ES-I3 (cell line): ENCODE results near the gene RIC8A.
A peak's percentile ranks its signal among the peaks of the same experiment; 100 is the strongest.

ENCODE experiments used
- H3K36me3 ChIP-seq: 2 replicates; pipeline ENCODE4 v1.6.1; 2013; ENCODE audit warnings: mild to moderate bottlenecking, low read length, control low read depth, moderate library complexity; ENCODE audit not compliant: insufficient read depth
- H3K4me1 ChIP-seq: 2 replicates; pipeline ENCODE4 v1.6.1; 2013; ENCODE audit warnings: mild to moderate bottlenecking, control low read depth, low read length; ENCODE audit not compliant: insufficient read depth
- H3K9ac ChIP-seq: 2 replicates; pipeline ENCODE4 v1.6.1; 2013; ENCODE audit warnings: low read depth, mild to moderate bottlenecking, low read length, moderate library complexity
- H3K9me3 ChIP-seq: 2 replicates; pipeline ENCODE4 v1.6.1; 2013; ENCODE audit warnings: mild to moderate bottlenecking, low read length, moderate library complexity; ENCODE audit not compliant: control insufficient read depth, insufficient read depth

The RIC8A gene

DNA sequence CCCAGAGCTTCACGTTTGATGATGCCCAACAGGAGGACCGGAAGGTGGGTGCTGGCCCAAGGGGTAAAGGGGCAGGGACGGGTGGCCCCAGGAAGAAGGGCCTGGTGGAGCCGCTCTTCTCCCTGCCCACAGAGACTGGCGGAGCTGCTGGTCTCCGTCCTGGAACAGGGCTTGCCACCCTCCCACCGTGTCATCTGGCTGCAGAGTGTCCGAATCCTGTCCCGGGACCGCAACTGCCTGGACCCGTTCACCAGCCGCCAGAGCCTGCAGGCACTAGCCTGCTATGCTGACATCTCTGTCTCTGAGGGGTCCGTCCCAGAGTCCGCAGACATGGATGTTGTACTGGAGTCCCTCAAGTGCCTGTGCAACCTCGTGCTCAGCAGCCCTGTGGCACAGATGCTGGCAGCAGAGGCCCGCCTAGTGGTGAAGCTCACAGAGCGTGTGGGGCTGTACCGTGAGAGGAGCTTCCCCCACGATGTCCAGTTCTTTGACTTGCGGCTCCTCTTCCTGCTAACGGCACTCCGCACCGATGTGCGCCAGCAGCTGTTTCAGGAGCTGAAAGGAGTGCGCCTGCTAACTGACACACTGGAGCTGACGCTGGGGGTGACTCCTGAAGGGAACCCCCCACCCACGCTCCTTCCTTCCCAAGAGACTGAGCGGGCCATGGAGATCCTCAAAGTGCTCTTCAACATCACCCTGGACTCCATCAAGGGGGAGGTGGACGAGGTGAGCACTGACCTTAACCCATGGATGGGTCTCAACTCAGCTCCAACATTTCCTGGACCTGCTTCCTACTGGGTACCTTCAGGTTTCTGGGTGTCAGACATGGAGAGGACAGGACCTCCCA lies 2.0 kb downstream of the RIC8A start:
- Histone ChIP-seq H3K9ac (peak overlapping the region; percentile 74), H3K36me3 (peaks cover 28% of the 10 kb centered on the region), H3K9me3 (no peaks in the 10 kb centered on the region), H3K4me1 (peaks cover 13% of the 10 kb centered on the region; the same call in 1 of the 2 replicates)

DNA sequence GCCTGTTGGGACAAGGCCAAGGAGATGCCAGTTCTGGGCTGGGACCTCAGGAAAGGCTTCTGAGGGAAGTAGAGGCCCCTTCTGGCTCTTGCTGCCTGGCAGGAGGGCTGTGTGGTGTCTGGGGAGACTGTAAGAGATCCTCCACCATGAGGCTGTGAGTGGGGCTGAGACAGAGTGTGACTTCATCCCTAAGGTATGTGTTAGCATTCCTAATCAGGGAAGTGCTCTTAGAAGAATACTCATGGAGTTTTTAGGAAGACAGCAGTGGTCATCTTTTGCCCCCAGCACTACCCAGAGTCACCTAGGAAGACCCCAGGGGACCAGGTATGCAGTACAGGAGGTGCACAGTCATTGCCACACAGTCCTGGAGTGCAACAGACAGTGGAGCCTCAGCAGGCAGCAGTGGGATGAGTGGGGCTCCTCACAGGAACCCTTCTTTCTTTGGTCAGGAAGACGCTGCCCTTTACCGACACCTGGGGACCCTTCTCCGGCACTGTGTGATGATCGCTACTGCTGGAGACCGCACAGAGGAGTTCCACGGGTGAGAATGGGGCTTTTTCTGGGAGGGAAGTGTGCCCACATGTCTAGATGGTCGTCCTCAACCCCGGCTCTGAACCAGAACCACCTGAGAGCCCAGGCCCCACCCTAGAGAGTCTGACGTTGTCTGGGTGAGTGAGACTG lies 2.8 kb downstream of the RIC8A start:
- H3K9ac ChIP-seq, result no peak overlapping the region
- H3K9me3 ChIP-seq, result no peaks in the 10 kb centered on the region
- peaks cover 13% of the 10 kb centered on the region; the same call in 1 of the 2 replicates for H3K4me1 ChIP-seq
- H3K36me3 ChIP-seq, result peaks cover 30% of the 10 kb centered on the region

DNA sequence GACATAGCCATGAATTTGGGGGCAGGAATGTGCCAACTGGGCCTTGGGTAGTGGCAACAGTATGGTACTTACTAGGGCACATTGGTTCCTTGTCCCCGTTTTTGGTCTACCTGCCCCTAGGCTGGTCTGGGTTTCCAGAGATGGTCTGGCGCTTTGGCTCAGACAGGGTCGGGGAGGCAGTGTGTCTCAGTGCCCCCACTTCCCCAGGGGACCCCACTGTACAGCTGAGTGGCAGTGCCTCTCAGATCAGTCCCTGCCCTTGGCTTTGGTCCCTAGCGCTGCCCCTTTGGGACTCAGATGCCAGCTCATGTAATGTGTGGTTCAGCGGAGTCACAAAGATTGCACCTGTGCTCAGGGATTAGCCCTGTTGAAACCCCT lies 3.3 kb downstream of the RIC8A start:
- Histone ChIP-seq H3K4me1 (peaks cover 13% of the 10 kb centered on the region; the same call in 1 of the 2 replicates), H3K9me3 (no peaks in the 10 kb centered on the region), H3K9ac (no peak overlapping the region), H3K36me3 (peaks cover 30% of the 10 kb centered on the region)

DNA sequence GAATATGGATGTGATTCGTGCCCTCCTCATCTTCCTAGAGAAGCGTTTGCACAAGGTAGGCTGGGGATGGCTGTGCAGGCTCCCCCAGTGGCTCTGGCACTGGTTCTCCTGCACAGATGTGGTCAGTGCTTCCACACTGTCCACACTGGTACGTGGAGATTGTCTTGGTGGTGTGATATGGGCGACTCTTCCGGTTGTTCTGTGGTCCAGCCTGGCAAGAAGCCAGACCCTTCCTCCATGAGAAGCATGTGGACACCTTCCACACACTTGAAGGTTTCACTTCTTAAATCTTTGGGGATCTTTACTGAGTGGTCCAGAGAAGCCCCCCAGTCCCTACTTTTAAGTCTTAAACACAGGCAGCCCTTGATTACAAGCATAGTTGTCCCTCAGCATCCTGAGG lies 3.8 kb downstream of the RIC8A start:
- Histone ChIP-seq H3K4me1 (peaks cover 13% of the 10 kb centered on the region; the same call in 1 of the 2 replicates), H3K36me3 (peaks cover 30% of the 10 kb centered on the region), H3K9ac (no peak overlapping the region), H3K9me3 (no peaks in the 10 kb centered on the region)

DNA sequence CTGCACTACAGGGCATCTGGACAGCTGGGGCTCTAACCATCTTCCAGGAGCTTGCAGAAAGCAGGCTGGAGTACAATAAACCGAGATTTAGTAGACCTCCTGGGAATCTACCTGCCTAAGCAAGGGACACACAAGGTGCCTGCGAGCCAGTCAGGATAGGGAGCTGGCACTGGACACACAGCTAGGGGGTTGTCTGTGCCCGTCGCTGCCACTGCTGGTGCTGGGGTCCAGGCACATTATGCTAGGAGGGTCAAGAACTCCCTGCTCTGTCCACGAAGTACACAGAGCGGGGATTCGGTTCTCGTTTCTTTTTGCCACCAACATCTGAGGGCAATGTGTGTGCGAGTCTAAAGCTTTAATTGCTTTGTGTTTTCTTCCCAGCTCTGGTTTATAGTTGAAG lies 4.2 kb downstream of the RIC8A start:
- no peak overlapping the region for H3K9ac ChIP-seq
- H3K36me3 ChIP-seq, result peaks cover 30% of the 10 kb centered on the region

DNA sequence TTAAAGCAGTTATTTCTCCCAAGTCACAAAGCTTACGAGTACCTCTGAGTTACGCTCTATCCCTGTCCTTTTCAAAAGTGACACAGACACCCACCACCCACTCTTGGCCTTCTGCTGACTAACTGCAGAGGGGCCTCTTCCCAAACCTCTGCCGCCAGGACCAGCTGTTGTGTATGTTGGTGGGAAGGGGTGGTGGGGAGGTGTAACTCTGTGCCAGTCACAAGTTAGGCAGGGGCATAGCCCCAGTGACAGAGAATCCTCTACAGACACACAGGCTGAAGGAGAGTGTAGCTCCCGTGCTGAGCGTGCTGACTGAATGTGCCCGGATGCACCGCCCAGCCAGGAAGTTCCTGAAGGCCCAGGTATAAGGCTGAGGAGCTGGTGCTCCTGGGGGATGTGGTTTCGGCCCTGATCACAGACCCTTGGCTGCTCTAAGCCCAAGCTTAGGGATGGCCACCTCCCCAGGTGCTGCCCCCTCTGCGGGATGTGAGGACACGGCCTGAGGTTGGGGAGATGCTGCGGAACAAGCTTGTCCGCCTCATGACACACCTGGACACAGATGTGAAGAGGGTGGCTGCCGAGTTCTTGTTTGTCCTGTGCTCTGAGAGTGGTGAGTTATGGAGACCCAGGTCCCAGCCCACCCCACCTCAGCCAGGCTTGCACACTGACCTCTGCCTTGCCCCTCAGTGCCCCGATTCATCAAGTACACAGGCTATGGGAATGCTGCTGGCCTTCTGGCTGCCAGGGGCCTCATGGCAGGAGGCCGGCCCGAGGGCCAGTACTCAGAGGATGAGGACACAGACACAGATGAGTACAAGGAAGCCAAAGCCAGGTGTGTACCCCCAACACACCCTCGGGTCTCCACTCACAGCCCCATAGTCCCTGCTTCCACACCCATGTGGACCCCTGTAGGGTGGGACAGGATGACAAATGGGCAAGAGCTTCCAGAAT lies 4.9 kb downstream of the RIC8A start:
- Histone ChIP-seq H3K9ac (no peak overlapping the region), H3K36me3 (peaks cover 30% of the 10 kb centered on the region), H3K4me1 (peaks cover 13% of the 10 kb centered on the region; the same call in 1 of the 2 replicates), H3K9me3 (no peaks in the 10 kb centered on the region)

More for the DNA sequence above, 4.2 kb downstream of the RIC8A start:
- no peaks in the 10 kb centered on the region for H3K9me3 ChIP-seq
- H3K4me1 ChIP-seq, result peaks cover 13% of the 10 kb centered on the region; the same call in 1 of the 2 replicates

DNA sequence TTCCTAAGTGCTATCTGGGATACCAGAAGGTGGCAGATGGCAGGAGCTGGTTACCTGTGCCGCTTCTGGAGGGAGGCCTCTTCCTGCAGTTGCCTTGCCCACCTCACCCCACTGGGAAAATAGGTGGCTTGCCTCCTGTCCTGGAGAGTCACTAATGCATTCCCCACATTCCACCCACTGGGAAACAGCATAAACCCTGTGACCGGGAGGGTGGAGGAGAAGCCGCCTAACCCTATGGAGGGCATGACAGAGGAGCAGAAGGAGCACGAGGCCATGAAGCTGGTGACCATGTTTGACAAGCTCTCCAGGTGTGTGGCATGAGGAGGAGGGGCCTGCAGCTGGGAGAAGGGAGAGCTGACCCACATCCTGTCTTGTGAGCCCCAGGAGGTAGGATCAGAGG lies 5.6 kb downstream of the RIC8A start:
- no peaks in the 10 kb centered on the region for H3K9me3 ChIP-seq
- peaks cover 30% of the 10 kb centered on the region for H3K36me3 ChIP-seq
- no peak overlapping the region for H3K9ac ChIP-seq
- H3K4me1 ChIP-seq, result peaks cover 13% of the 10 kb centered on the region; the same call in 1 of the 2 replicates

DNA sequence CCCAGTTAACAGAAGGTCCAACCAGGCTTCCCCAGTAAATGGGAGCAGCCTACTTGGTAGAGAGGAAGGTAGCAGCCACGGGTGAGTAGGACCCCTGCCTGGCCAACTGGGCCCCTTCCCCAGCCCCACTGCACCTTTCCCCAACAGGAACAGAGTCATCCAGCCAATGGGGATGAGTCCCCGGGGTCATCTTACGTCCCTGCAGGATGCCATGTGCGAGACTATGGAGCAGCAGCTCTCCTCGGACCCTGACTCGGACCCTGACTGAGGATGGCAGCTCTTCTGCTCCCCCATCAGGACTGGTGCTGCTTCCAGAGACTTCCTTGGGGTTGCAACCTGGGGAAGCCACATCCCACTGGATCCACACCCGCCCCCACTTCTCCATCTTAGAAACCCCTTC lies 6.6 kb downstream of the RIC8A start:
- Histone ChIP-seq H3K9me3 (no peaks in the 10 kb centered on the region), H3K9ac (no peak overlapping the region), H3K36me3 (peaks cover 30% of the 10 kb centered on the region), H3K4me1 (peaks cover 13% of the 10 kb centered on the region; the same call in 1 of the 2 replicates)

DNA sequence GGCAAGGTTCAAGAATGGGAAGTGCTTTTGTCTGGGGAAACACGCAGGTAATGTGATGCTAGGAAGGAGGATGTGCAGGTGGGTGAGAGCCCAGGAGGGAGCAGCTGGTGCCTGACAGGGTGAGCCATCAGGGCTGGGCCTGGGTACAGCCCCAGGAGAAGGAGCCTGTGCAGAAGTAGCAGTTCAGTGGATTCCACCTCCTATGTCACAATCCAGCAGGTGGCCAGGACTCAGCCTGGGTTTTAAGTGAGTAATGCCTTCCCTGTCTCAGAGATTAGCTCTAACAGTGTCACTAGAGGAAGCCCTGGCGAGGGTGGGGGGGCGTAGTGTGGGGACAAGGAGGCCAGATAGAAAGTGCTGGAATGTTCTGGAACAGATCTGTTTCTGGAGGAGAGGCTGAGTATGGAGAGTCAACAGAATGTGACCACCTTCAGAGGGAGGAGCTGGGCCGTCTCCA lies 8.1 kb downstream of the RIC8A start:
- H3K9ac ChIP-seq, result no peak overlapping the region
- H3K4me1 ChIP-seq, result 0 out of 2 replicates have a peak, but pooled peaks cover under 1% of the 10 kb centered on the region
- no peaks in the 10 kb centered on the region for H3K9me3 ChIP-seq
- H3K36me3 ChIP-seq, result peaks cover 26% of the 10 kb centered on the region

DNA sequence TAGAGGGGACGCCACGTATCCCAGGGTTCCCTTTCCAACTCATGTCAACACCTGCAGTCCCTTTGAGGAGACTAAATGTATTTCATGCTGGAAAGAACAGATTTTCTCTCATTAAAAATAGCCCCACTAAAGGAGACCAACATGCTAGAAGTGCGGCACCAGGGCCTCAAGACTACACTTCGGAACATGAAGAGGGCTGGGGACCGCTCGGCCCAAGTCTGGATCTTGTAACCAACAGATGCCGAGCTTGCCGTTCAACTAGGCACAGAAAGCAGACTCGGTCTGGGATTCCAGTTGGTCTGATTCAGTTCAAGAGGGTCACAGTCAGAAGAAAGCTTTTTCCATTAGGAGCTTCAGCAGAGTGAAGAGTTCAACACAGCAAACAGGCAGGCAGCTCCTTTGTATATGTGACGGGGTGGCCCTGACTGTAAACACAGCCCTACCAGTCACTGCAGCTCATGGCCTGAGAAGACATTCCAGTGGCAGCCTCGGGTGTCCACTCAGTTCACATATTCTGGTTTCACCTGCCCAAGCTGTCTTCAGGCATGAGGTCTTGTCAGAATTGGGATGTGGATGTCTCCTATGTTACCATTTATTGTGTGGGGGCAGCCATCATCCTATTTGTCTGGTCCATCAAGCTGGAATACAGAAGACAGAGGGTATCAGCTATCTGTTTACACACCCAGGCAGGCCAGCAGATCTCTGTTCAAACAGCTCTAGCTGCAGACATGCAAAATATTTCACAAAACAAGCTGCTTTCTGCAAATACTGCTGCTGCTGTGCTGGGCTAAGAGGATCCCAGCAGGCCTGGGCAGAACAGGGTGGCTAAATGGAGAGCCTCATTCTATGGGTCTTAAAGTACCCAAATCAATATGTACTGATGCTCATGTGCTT lies 8.8 kb downstream of the RIC8A start:
- Histone ChIP-seq H3K36me3 (peaks cover 24% of the 10 kb centered on the region), H3K9ac (no peak overlapping the region), H3K4me1 (no peaks in the 10 kb centered on the region), H3K9me3 (no peaks in the 10 kb centered on the region)

DNA sequence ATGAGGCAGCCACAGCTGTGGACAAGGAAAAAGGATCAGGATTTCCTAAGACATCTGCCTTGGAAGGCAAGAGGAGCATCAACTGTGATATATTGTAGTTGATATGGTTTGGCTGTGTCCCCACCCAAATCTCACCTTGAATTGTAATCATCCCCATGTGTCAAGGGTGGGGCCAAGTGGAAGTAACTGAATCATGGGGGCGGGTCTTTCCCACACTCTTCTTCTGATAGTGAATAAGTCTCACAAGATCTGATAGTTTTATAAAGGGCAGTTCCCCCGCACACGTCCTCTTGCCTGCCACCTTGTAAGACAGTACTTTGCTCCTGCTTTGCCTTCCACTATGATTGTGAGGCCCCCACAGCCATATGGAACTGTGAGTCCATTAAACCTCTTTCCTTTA lies 10.2 kb downstream of the RIC8A start:
- Histone ChIP-seq H3K36me3 (peaks cover 11% of the 10 kb centered on the region; the same call in 1 of the 2 replicates), H3K9ac (no peak overlapping the region), H3K4me1 (no peaks in the 10 kb centered on the region), H3K9me3 (no peaks in the 10 kb centered on the region)

DNA sequence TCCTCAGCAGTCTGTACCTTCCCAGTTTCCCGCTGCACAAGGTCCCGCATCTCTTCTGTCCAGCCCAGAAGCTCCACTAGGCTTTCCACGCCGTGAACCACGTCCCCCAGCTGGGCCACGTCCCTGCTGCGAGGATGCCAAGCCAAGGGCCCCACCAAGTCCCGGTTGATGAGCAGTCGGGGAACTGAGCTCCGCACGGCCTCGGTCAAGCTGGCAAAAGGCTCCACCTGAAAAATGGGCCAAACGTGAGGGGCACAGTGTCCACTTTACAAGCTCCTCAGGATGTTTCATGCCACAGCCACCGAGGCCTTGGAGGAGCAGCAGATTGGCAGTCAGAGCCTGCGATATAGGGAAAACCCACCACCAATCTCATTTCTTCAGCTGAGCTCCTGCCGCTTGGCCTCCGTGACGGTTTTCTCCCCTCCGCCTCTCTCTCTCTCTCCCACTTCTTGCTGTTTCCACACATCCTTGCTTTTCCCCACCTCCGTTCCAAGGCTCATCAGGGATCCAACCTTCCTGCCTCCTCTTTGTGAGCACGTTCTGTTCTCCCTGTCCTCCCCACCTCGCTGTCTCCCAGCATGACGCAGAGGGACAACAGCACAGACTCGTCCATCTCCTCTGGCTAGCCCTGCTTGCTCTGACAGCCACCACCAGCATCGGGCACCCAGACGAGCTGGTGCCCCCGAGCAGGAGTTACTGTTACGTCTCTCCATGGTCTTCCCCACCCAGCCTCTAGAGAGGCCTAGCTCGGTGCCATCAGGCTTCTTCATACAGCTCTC lies 11.5 kb downstream of the RIC8A start:
- peaks cover 2% of the 10 kb centered on the region; the same call in 1 of the 2 replicates for H3K36me3 ChIP-seq
- H3K9me3 ChIP-seq, result no peaks in the 10 kb centered on the region
- H3K4me1 ChIP-seq, result no peaks in the 10 kb centered on the region
- no peak overlapping the region for H3K9ac ChIP-seq
